Fibroblast of lung (primary cell): ENCODE measurements around the gene SNAPC5. TPM values are rescaled to one million over a fixed set of nuclear protein-coding genes. Genes with fewer than 3 reads are reported as not detected.

Experiments
- DNase-seq, 2 donors: peaks; one replicate each; pipeline versions ENCODE4 v3.0.0 to v3.0.0-alpha.2; 2010; ENCODE audit warnings: low read depth in 2 of 2
- H2AFZ ChIP-seq: 2 replicates; pipeline ENCODE4 v1.5.1; 2012; ENCODE audit warnings: low read length, control low read depth, inconsistent platforms
- H3K27ac ChIP-seq: 2 replicates; pipeline ENCODE4 v1.5.1; 2011; ENCODE audit warnings: low read length, control low read depth; ENCODE audit not compliant: insufficient read depth
- H3K27me3 ChIP-seq: 2 replicates; pipeline ENCODE4 v1.5.1; 2011; ENCODE audit warnings: mild to moderate bottlenecking, low read length; ENCODE audit not compliant: control insufficient read depth, insufficient read depth
- H3K36me3 ChIP-seq: 2 replicates; pipeline ENCODE4 v1.5.1; 2011; ENCODE audit warnings: low read length; ENCODE audit not compliant: control insufficient read depth, insufficient read depth
- H3K4me1 ChIP-seq: 2 replicates; pipeline ENCODE4 v1.5.1; 2011; ENCODE audit warnings: low read length; ENCODE audit not compliant: control insufficient read depth, insufficient read depth; ENCODE audit errors: extremely low read depth
- H3K4me2 ChIP-seq: 2 replicates; pipeline ENCODE4 v1.5.1; 2011; ENCODE audit warnings: low read length, control low read depth; ENCODE audit not compliant: insufficient read depth; ENCODE audit errors: extremely low read depth
- H3K4me3 ChIP-seq, 4 experiments: fragments of 200-600 bp in 1 of 4; sonication (generic) in 1 of 4; replicated peaks in 1 of 4; 2 replicates each; pipeline ENCODE4 v1.5.1; 2011 to 2016; ENCODE audit warnings: low read length in 4 of 4, low read depth in 3 of 4, mild to moderate bottlenecking in 3 of 4, control low read depth in 2 of 4, inconsistent platforms in 1 of 4, mixed read lengths in 1 of 4; ENCODE audit not compliant: insufficient read depth in 1 of 4; ENCODE audit errors: control extremely low read depth in 1 of 4
- H3K79me2 ChIP-seq: 2 replicates; pipeline ENCODE4 v1.5.1; 2012; ENCODE audit warnings: mild to moderate bottlenecking, low read length, inconsistent platforms; ENCODE audit not compliant: control insufficient read depth, insufficient read depth
- H3K9ac ChIP-seq: 2 replicates; pipeline ENCODE4 v1.5.1; 2011; ENCODE audit warnings: mild to moderate bottlenecking, low read length, control low read depth; ENCODE audit not compliant: insufficient read depth
- H3K9me3 ChIP-seq: 2 replicates; pipeline ENCODE4 v1.5.1; 2012; ENCODE audit warnings: low read depth, low read length; ENCODE audit not compliant: control insufficient read depth, insufficient read depth
- H4K20me1 ChIP-seq: 2 replicates; pipeline ENCODE4 v1.5.1; 2011; ENCODE audit warnings: low read length; ENCODE audit not compliant: control insufficient read depth, insufficient read depth; ENCODE audit errors: extremely low read depth
- EZH2 ChIP-seq: IDR thresholded peaks from 2 replicates; pipeline ENCODE4 v1.5.1; 2012; ENCODE audit warnings: low read length, control low read depth, mild to moderate bottlenecking; ENCODE audit errors: missing control alignments
- polyA plus RNA-seq, 2 donors: library from polyadenylated mRNA; depleted of rRNA in 1 of 2; stranded (reverse) in 1 of 2; unstranded in 1 of 2; fragments of >200 nt; gene quantifications; 2 replicates each; pipeline ENCODE4 v1.2.1, GENCODE V29; 2011 to 2012; ENCODE audit warnings: missing spikeins in 1 of 2
- total RNA-seq: library from RNA; depleted of rRNA; stranded (reverse); fragments of >200 nt; gene quantifications from 2 replicates; pipeline ENCODE4 v1.2.1, GENCODE V29; 2014
- TF ChIP-seq, protein P1 (sequence below), 2 donors: IDR thresholded peaks in 1 of 2; conservative IDR thresholded peaks in 1 of 2; 1 replicate in 1 of 2; 2 replicates in 1 of 2; pipeline ENCODE4 v1.5.1; 2011 to 2012; ENCODE audit warnings: low read length in 2 of 2, control low read depth in 1 of 2, inconsistent platforms in 1 of 2, low read depth in 1 of 2, mild to moderate bottlenecking in 1 of 2

The SNAPC5 gene
- total and polyA plus RNA-seq, 2 donors (not counting 1 experiment from before 2014, with no cell fraction given), result 28.6 to 40.3 TPM

DNA sequence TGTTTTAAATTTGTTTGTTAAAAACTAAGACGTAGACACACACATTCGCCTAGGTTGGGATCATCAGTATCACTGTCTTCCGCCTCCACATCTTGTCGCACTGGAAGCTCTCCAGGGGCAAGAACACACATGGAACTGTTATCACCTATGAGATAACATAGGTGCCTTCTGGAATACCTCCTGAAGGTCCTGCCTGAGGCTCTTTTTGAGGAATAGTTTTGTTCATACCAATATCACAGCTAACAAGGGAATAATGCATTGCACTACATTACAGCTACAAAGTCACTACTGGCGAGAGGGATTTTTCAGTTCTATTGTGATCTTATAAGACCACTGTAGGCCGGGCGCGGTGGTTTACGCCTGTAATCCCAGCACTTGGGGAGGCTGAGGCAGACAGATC, 37.5 kb upstream of the SNAPC5 start:
- H3K27me3 ChIP-seq, result no peaks in the 10 kb centered on the region
- no peaks in the 10 kb centered on the region for H3K79me2 ChIP-seq
- peaks cover 4% of the 10 kb centered on the region for H3K36me3 ChIP-seq
- no peak overlapping the region for H3K9ac ChIP-seq
- H3K4me2 ChIP-seq, result no peak overlapping the region
- H3K9me3 ChIP-seq, result no peaks in the 10 kb centered on the region
- no peak overlapping the region for H2AFZ ChIP-seq
- DNase-seq, result no peak
- no peaks in the 10 kb centered on the region for H3K4me1 ChIP-seq
- H3K27ac ChIP-seq, result no peak overlapping the region
- no peaks in the 10 kb centered on the region for H4K20me1 ChIP-seq
- TF ChIP-seq, protein P1, sequence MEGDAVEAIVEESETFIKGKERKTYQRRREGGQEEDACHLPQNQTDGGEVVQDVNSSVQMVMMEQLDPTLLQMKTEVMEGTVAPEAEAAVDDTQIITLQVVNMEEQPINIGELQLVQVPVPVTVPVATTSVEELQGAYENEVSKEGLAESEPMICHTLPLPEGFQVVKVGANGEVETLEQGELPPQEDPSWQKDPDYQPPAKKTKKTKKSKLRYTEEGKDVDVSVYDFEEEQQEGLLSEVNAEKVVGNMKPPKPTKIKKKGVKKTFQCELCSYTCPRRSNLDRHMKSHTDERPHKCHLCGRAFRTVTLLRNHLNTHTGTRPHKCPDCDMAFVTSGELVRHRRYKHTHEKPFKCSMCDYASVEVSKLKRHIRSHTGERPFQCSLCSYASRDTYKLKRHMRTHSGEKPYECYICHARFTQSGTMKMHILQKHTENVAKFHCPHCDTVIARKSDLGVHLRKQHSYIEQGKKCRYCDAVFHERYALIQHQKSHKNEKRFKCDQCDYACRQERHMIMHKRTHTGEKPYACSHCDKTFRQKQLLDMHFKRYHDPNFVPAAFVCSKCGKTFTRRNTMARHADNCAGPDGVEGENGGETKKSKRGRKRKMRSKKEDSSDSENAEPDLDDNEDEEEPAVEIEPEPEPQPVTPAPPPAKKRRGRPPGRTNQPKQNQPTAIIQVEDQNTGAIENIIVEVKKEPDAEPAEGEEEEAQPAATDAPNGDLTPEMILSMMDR (conservative IDR thresholded peaks at IDR 0.05 in 1 of 2, IDR thresholded peaks at IDR 0.05 in 1 of 2; ENCODE audit: low read depth in 1 of 2, low read length in 2 of 2), result no peak
- no peak for TF ChIP-seq EZH2
- H3K4me3 ChIP-seq, result no peak overlapping the region

DNA sequence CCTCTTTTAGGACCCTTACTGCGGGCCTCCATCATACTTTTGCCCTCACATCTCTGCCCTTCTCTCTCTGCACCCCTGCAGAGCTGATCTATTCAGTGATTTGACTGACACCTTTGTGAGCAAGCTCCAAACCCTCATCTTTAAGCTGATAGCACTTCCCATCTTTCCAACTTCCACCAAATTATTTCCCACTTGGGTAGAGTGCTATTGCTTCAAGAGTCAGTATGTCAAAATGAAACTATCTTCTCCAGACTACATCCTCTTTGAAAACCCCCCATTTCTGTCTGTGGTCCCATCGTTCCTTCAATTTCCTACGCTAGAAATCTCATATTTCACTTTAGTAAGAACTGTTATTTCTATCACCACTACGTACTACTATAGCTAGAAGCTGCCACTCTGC, 27.3 kb upstream of the SNAPC5 start:
- Histone ChIP-seq H3K4me2 (no peak overlapping the region), H3K27ac (no peak overlapping the region), H4K20me1 (no peaks in the 10 kb centered on the region), H2AFZ (no peak overlapping the region), H3K4me1 (no peaks in the 10 kb centered on the region), H3K9me3 (no peaks in the 10 kb centered on the region), H3K36me3 (peaks cover 2% of the 10 kb centered on the region), H3K4me3 (no peak overlapping the region), H3K27me3 (no peaks in the 10 kb centered on the region), H3K9ac (no peak overlapping the region), H3K79me2 (no peaks in the 10 kb centered on the region)
- no peak for DNase-seq
- TF ChIP-seq, protein P1 (conservative IDR thresholded peaks at IDR 0.05 in 1 of 2, IDR thresholded peaks at IDR 0.05 in 1 of 2; ENCODE audit: low read depth in 1 of 2, low read length in 2 of 2), result no peak
- TF ChIP-seq EZH2, result no peak

DNA sequence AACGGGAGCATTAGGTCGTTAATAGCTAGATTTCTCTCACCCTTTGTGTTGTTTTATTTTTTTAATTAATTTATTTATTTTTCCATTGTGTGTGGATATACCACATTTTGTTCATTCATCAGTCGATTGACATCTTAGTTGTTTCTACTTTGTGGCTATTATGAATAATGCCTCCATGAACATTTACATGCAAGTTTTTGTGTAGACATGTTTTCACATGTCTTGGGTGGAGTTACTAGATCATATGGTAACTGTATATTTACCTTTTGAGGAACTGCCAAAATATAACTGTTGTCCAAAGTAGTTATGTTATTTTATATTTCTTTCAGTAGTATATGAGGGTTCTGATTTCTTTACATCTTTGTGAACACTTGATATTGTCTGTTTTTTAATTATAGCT, 26.4 kb upstream of the SNAPC5 start:
- Histone ChIP-seq H3K9ac (no peak overlapping the region), H3K9me3 (no peaks in the 10 kb centered on the region), H2AFZ (no peak overlapping the region), H3K27ac (no peak overlapping the region), H4K20me1 (no peaks in the 10 kb centered on the region), H3K4me1 (no peaks in the 10 kb centered on the region), H3K4me3 (no peak overlapping the region), H3K4me2 (no peak overlapping the region), H3K79me2 (no peaks in the 10 kb centered on the region), H3K36me3 (no peaks in the 10 kb centered on the region), H3K27me3 (no peaks in the 10 kb centered on the region)
- TF ChIP-seq EZH2, result no peak
- TF ChIP-seq, protein P1 (conservative IDR thresholded peaks at IDR 0.05 in 1 of 2, IDR thresholded peaks at IDR 0.05 in 1 of 2; ENCODE audit: low read depth in 1 of 2, low read length in 2 of 2), result no peak
- DNase-seq, result no peak
